Measurements from ENCODE around the gene TARBP2. TPM values are rescaled to one million over a fixed set of nuclear protein-coding genes. Genes with fewer than 3 reads are reported as not detected.
A peak's percentile ranks its signal among the peaks of the same experiment; 100 is the strongest.
"Not testable (repeated sequence)": the region's sequence is repeated elsewhere in the genome, so short reads cannot be mapped to it uniquely, and the experiment has no call there.

TARBP2 gene
- total RNA-seq, 4 donors from 2014 or later, result 12.1 to 19.6 (median 17.4) TPM

- Histone ChIP-seq H3K36me3 (peaks cover 0 to 100% of the 10 kb centered on the region in 2 donors), H3K27me3 (no peaks in the 10 kb centered on the region), H3K9me3 (no peaks in the 10 kb centered on the region), H3K27ac (peak overlapping the region in 3 of 4 donors; percentile 12 to 64 (median 30)), H3K4me1 (peaks cover 0 to 71% (median 7%) of the 10 kb centered on the region in 3 donors), H3K4me3 (no peak overlapping the region)
- WGBS, 2 donors (ENCODE audit: low coverage in 1 of 2), result 53 to 78% methylated on average over 4 to 5 of the region's 5 CpGs
- ATAC-seq, result no peak
- TF ChIP-seq POLR2A (IDR thresholded peaks at IDR 0.05) (no peak), POLR2AphosphoS5 (IDR thresholded peaks at IDR 0.05) (no peak), CTCF (IDR thresholded peaks at IDR 0.05) (no peak), EP300 (IDR thresholded peaks at IDR 0.05) (no peak)
These were observed 21.8 kb upstream of the TARBP2 start for GRCh38 chr12:53479331-53479730.

GRCh38 chr12:53480491-53481442 is 20.3 kb upstream of the TARBP2 start:
- peak overlapping the region in 3 of 4 donors; percentile 7 to 41 (median 18) for H3K27ac ChIP-seq
- no peak overlapping the region for H3K4me3 ChIP-seq
- TF ChIP-seq POLR2A (IDR thresholded peaks at IDR 0.05) (no peak), CTCF (IDR thresholded peaks at IDR 0.05) (no peak), EP300 (IDR thresholded peaks at IDR 0.05) (no peak), POLR2AphosphoS5 (IDR thresholded peaks at IDR 0.05) (no peak)
- H3K27me3 ChIP-seq, result no peaks in the 10 kb centered on the region
- no peaks in the 10 kb centered on the region for H3K9me3 ChIP-seq
- no peak for ATAC-seq
- 43 to 52% methylated on average over 8 to 11 of the region's 12 CpGs for WGBS, 2 donors (ENCODE audit: low coverage in 1 of 2)
- peaks cover 0 to 100% of the 10 kb centered on the region in 2 donors for H3K36me3 ChIP-seq
- peaks cover 0 to 57% (median 0%) of the 10 kb centered on the region in 3 donors for H3K4me1 ChIP-seq

GRCh38 chr12:53481458-53481857 is 19.6 kb upstream of the TARBP2 start:
- 20 to 43% methylated on average over 1 to 6 of the region's 6 CpGs for WGBS, 2 donors (ENCODE audit: low coverage in 1 of 2)
- not testable (repeated sequence) for ATAC-seq, H3K4me3 ChIP-seq, H3K27me3 ChIP-seq, H3K9me3 ChIP-seq
- H3K4me1 ChIP-seq, result peaks cover 0 to 50% (median 0%) of the 10 kb centered on the region in 3 donors
- peak overlapping the region in 2 of 4 donors; percentile 5 to 57 for H3K27ac ChIP-seq
- peaks cover 0 to 100% of the 10 kb centered on the region in 2 donors for H3K36me3 ChIP-seq

GRCh38 chr12:53481939-53482586 is 19.0 kb upstream of the TARBP2 start:
- no peak for ATAC-seq
- no peaks in the 10 kb centered on the region for H3K9me3 ChIP-seq
- H3K4me3 ChIP-seq, result no peak overlapping the region
- H3K36me3 ChIP-seq, result peaks cover 0 to 100% of the 10 kb centered on the region in 2 donors
- no peak for TF ChIP-seq POLR2A (IDR thresholded peaks at IDR 0.05)
- peak in 2 of 4 experiments; percentile 14 to 15 for TF ChIP-seq CTCF (IDR thresholded peaks at IDR 0.05)
- H3K4me1 ChIP-seq, result peaks cover 0 to 44% (median 0%) of the 10 kb centered on the region in 3 donors
- peak overlapping the region in 3 of 4 donors; percentile 18 to 57 (median 36) for H3K27ac ChIP-seq
- no peaks in the 10 kb centered on the region for H3K27me3 ChIP-seq
- 42 to 72% methylated on average over 2 to 5 of the region's 9 CpGs for WGBS, 2 donors (ENCODE audit: low coverage in 1 of 2)

GRCh38 chr12:53482626-53483168 is 18.4 kb upstream of the TARBP2 start:
- no peak for ATAC-seq
- Histone ChIP-seq H3K4me3 (no peak overlapping the region), H3K4me1 (peaks cover 0 to 40% (median 0%) of the 10 kb centered on the region in 3 donors), H3K27ac (peak overlapping the region in 3 of 4 donors; percentile 18 to 57 (median 36)), H3K27me3 (no peaks in the 10 kb centered on the region), H3K36me3 (peaks cover 0 to 98% of the 10 kb centered on the region in 2 donors), H3K9me3 (no peaks in the 10 kb centered on the region)
- 69 to 83% methylated on average over 2 of the region's 18 CpGs for WGBS, 2 donors (ENCODE audit: low coverage in 1 of 2)
- TF ChIP-seq EP300 (IDR thresholded peaks at IDR 0.05) (no peak), CTCF (IDR thresholded peaks at IDR 0.05) (no peak), POLR2A (IDR thresholded peaks at IDR 0.05) (no peak), POLR2AphosphoS5 (IDR thresholded peaks at IDR 0.05) (no peak)

Data from gastroesophageal sphincter (tissue), 4 donors.